Stimulated activated CD8-positive, alpha-beta memory T cell treated with anti-CD3 and anti-CD28 coated beads, Interleukin-15, amount 100 ng/mL, for 4 hours (primary cell): ENCODE data around the gene KRT27.

ENCODE experiments used
- DNase-seq, 2 donors: peaks; one replicate each; pipeline ENCODE4 v3.0.0-alpha.2; 2020; ENCODE audit warnings: low read depth in 2 of 2

KRT27 gene

GRCh38 chr17:40809721-40810421 is 27.5 kb upstream of the KRT27 start:
- DNase-seq = no peak

GRCh38 chr17:40806131-40806530 is 23.8 kb upstream of the KRT27 start:
- DNase-seq = no peak

DNA sequence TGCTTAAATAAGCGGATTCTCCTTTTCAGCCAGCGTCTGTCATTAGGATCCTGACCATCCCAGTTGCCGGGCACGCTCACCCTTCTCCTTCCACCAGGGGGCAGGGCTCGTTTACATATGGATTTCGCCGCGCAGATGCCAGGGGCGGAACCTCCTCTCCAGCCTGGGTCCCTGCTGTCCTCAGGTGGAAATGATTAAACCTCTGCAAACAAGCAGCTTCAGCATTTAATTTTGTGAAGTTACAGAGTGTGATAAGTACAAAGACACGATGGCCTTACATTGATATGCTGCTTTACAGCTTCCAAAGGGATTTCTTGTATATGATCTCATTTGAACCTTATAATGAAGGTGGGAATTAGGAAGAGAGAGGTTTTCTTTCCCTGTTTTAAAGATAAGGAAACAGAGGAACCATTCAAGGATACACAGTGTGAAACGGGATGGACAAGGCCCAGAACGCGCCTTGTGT is 21.3 kb upstream of the KRT27 start:
- DNase-seq = peak; percentile 42 to 49

GRCh38 chr17:40801157-40801556 is 18.8 kb upstream of the KRT27 start:
- DNase-seq = no peak

- DNase-seq = no peak
These were observed 18.0 kb upstream of the KRT27 start for GRCh38 chr17:40800381-40800780.

DNA sequence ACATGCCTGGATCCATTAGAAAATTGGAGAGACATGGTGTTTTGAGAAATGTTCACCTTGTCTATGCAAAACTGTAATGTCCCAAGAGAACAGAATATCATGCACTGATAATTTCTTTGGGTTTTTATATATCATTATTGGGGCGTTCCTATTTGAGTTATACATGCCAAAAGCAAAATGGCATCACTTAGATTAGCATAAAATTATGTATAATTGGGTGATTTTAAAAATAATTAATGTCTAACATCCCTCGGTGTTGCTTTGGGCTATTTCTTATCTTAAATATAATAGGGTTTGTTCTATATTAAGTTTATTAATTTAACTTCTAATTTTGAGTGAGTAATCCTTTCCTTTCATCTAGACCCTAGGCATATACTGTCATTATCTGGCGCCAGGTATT is 17.5 kb upstream of the KRT27 start, which contains the start of gene KRT28:
Gene KRT28, minus strand, starts transcription at position 101 of the 400 bp plus-strand sequence. Its CDS starts 66 bp downstream, at position 35.
- DNase-seq = no peak

DNA sequence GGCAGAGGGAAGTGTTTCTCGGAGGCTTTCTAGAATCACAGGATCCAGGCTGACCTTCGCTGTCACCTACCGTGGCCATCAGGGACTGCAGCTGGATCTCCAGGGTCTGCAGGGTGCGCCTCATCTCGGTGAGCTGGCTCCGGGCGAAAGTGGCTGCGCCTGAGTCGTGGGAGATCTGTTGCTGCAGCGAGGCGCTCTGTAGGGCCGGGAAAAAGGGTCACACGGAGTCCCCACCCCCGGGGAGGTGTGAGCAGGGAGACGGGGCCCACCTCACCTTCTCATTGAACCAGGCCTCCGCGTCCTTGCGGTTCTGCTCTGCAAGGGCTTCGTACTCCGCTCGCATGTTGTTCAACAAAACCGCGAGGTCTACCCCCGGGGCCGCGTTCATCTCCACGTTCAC is 14.5 kb upstream of the KRT27 start:
- no peak for DNase-seq

DNA sequence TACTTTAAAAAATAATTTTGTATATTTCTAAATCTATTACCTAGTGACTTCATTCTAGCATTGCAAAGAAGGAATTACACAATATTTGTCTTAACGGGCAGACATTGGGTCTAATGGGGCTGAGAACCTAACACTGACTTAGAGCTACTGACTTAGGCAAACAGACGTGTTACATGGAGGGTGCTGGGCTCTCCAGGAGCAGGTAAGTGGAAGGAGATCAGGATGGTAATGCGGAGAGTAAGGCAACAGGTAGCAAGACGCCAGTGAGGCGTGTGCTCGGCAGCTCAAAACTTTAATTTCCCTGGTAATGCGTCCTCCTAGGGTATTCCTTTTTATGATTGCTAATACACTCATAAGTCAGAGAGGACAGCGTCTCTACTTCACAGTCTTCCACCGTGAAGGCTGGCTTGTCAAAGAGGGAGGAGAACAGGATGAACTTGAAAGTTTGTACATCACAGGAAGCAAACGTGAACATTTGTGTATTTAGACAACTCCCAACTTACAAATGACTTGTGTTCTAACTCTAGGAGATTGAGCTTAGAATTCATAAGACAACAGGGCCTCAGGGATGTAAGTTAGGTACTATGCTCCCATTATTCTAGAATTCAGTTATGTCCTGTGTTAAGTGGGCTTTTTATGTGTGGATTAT is 12.8 kb upstream of the KRT27 start:
- DNase-seq = no peak

GRCh38 chr17:40794466-40794865 is 12.1 kb upstream of the KRT27 start:
- no peak for DNase-seq

- no peak for DNase-seq
These were observed 11.5 kb upstream of the KRT27 start for GRCh38 chr17:40793832-40794231.

DNA sequence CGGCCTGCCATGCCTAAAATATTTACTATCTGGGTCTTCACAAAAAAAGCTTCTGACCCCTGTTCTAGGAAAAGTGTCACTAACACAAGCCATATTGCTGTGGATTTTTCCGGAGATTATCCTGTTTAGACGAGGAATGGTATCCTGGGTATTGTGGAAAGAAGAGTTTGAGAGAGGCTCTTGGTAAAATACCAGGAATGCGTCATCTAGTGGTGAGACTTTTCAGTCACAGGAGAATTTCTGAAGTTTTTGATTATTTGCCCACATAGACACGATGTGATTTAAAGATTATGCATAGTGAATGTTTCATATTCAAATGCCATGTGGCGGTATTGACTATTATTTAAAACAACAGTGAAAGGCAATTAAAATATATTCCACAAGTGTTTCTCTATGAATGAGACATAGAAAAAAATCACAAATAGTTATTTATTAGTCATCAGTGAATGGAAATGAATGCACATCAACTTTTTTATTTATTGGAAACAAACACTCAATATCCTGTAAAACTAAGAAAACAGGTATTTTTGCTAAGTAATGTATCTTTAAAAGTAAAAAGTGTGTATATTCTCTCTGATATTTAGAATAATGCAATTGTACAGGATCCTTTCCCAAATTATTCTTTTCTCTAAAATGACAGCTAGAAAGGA is 9.6 kb upstream of the KRT27 start:
- DNase-seq = no peak

GRCh38 chr17:40791111-40791510 is 8.8 kb upstream of the KRT27 start:
- DNase-seq = no peak

DNA sequence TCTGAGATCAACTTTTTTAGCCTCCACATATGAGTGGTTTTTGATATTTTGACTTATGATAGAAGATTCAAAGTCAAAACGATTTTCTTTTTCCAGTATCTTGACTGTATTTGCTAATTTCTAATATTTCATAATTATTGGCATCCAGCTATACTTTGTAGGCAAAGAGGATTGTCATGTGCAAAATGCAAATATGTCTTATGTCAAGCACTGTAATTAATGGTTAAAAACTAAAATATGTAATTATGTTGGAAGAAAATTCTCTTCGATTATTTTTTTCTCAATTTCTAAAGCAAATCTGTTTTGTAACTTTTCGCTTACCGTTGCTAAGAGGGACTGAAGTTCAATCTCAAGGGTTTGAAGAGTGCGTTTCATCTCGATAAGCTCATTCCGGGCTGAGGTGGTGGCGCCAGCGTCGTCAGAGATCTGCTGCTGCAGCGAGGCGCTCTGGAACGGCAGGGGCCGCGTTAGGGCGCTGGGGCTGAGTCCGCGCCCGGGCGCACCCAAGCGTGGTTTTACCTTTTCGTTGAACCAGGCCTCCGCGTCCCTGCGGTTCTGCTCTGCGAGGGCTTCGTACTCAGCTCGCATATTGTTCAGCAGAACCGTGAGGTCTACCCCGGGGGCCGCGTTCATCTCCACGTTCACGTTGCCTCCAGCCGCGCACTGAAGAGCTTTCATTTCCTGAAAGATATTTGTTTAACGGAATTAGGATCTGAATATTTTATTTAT is 3.0 kb downstream of the KRT27 start:
- no peak for DNase-seq

- DNase-seq = no peak
These were observed 3.9 kb downstream of the KRT27 start for GRCh38 chr17:40778461-40778860.

- no peak for DNase-seq
These were observed 4.4 kb downstream of the KRT27 start for GRCh38 chr17:40777971-40778370.

DNA sequence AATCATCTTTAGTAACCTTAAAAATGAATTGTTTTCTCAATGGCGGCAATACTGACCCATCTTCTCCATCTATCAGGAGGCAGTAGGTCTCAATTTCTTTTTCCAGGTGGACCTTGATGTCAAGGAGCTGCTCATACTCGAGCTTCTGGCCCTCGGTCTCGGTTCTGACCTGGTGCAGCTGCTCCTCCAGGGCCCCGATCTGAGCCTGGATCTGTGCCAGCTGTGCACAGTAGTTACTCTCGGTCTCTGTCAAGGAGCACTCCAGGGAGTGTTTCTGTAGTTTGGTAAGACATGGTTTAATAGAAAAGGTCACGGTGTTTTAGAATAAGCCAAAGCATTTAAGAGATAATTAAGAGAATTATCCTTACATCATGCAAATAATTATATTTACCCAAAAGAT is 4.9 kb downstream of the KRT27 start:
- no peak for DNase-seq

GRCh38 chr17:40775945-40776344 is 6.4 kb downstream of the KRT27 start:
- DNase-seq = no peak

- no peak for DNase-seq
These were observed 10.2 kb downstream of the KRT27 start, which contains the start of gene KRT26 for GRCh38 chr17:40772101-40772500. KRT26 (minus strand) TSS chr17:40772201; CDS start chr17:40772113, 88 bp downstream.

- DNase-seq = no peak
These were observed 16.7 kb downstream of the KRT27 start for GRCh38 chr17:40765657-40766056.

GRCh38 chr17:40763752-40764151 is 18.6 kb downstream of the KRT27 start:
- no peak for DNase-seq

GRCh38 chr17:40760105-40761016 is 22.0 kb downstream of the KRT27 start:
- no peak for DNase-seq
